Liver (tissue), 3 donors: ENCODE measurements around the gene KRTAP20-3.

Experiments
- CTCF ChIP-seq: fragments of 150-350 bp; IDR thresholded peaks from 2 replicates; pipeline ENCODE4 v1.5.1; 2017; ENCODE audit warnings: improper control_type of control experiment, low read depth, low read length; ENCODE audit not compliant: missing input control
- GABPA ChIP-seq, 2 donors: IDR thresholded peaks in 1 of 2; conservative IDR thresholded peaks in 1 of 2; 2 replicates each; pipeline ENCODE4 v1.6.1; 2016; ENCODE audit warnings: antibody characterized with exemption in 2 of 2, mild to moderate bottlenecking in 1 of 2, moderate library complexity in 1 of 2
- SP1 ChIP-seq: IDR thresholded peaks from 2 replicates; pipeline ENCODE4 v1.6.1; 2018; ENCODE audit warnings: antibody characterized with exemption, mild to moderate bottlenecking
- YY1 ChIP-seq: IDR thresholded peaks from 2 replicates; pipeline ENCODE4 v1.6.1; 2016; ENCODE audit warnings: antibody characterized with exemption, mild to moderate bottlenecking
- TF ChIP-seq, protein P1 (sequence below): IDR thresholded peaks from 2 replicates; pipeline ENCODE4 v1.6.1; 2016; ENCODE audit warnings: antibody characterized with exemption, mild to moderate bottlenecking
- donor health status: healthy.
- donor health status: healthy.

GRCh38 chr21:30600787-30601186 is 41.9 kb upstream of the KRTAP20-3 start, which contains the start of gene KRTAP22-1:
- TF ChIP-seq, protein P1, sequence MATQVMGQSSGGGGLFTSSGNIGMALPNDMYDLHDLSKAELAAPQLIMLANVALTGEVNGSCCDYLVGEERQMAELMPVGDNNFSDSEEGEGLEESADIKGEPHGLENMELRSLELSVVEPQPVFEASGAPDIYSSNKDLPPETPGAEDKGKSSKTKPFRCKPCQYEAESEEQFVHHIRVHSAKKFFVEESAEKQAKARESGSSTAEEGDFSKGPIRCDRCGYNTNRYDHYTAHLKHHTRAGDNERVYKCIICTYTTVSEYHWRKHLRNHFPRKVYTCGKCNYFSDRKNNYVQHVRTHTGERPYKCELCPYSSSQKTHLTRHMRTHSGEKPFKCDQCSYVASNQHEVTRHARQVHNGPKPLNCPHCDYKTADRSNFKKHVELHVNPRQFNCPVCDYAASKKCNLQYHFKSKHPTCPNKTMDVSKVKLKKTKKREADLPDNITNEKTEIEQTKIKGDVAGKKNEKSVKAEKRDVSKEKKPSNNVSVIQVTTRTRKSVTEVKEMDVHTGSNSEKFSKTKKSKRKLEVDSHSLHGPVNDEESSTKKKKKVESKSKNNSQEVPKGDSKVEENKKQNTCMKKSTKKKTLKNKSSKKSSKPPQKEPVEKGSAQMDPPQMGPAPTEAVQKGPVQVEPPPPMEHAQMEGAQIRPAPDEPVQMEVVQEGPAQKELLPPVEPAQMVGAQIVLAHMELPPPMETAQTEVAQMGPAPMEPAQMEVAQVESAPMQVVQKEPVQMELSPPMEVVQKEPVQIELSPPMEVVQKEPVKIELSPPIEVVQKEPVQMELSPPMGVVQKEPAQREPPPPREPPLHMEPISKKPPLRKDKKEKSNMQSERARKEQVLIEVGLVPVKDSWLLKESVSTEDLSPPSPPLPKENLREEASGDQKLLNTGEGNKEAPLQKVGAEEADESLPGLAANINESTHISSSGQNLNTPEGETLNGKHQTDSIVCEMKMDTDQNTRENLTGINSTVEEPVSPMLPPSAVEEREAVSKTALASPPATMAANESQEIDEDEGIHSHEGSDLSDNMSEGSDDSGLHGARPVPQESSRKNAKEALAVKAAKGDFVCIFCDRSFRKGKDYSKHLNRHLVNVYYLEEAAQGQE, result no peak
- TF ChIP-seq CTCF (no peak), YY1 (no peak), SP1 (no peak), GABPA (IDR thresholded peaks at IDR 0.05 in 1 of 2, conservative IDR thresholded peaks at IDR 0.05 in 1 of 2) (no peak)
